ENCODE results near the gene CEBPZ. TPM values are rescaled to one million over a fixed set of nuclear protein-coding genes. Genes with fewer than 3 reads are reported as not detected.

CEBPZ gene
- total RNA-seq, 2 donors from 2014 or later = 17.3 to 38.2 TPM

DNA sequence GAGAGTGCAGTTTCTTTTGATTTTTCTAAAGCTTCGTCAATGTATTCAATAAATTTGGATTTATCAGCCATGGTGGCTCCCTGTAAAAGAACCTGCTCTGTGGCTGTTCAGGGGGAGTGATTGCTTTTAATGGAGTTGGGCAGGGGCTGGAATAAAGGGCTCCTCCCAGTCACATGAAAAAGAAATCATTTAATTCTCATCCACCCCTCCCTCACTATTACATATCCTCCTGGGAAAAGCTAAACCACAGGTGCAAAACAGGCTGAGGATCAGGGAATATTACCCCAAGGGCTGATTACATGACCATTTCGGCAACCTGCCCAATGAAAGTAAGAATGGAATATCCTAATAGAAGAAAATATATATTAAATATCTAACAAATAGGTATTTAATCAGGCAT lies 42.8 kb downstream of the CEBPZ start, which contains the start of gene SULT6B1:
Gene SULT6B1, minus strand, starts transcription at position 101 of the 400 bp plus-strand sequence. Its CDS starts 30 bp downstream, at position 71.
- TF ChIP-seq CTCF (IDR thresholded peaks at IDR 0.05) = no peak
- Histone ChIP-seq H3K27me3 (replicated peaks; ENCODE audit: insufficient read depth) (no peaks in the 10 kb centered on the region), H3K4me3 (no peak within 1 kb of the TSS), H3K9me3 (no peaks in the 10 kb centered on the region), H3K27ac (no peak within 1 kb of the TSS), H3K4me1 (ENCODE audit: control insufficient read depth in 1 of 2, low read depth in 2 of 2) (peaks cover 0 to 4% of the 10 kb centered on the region in 2 donors), H3K36me3 (no peaks in the 10 kb centered on the region)
- ATAC-seq (ENCODE audit: insufficient number of reproducible peaks, low FRiP score, low read depth) (no peak), DNase-seq (ENCODE audit: low spot score) (no peak)

DNA sequence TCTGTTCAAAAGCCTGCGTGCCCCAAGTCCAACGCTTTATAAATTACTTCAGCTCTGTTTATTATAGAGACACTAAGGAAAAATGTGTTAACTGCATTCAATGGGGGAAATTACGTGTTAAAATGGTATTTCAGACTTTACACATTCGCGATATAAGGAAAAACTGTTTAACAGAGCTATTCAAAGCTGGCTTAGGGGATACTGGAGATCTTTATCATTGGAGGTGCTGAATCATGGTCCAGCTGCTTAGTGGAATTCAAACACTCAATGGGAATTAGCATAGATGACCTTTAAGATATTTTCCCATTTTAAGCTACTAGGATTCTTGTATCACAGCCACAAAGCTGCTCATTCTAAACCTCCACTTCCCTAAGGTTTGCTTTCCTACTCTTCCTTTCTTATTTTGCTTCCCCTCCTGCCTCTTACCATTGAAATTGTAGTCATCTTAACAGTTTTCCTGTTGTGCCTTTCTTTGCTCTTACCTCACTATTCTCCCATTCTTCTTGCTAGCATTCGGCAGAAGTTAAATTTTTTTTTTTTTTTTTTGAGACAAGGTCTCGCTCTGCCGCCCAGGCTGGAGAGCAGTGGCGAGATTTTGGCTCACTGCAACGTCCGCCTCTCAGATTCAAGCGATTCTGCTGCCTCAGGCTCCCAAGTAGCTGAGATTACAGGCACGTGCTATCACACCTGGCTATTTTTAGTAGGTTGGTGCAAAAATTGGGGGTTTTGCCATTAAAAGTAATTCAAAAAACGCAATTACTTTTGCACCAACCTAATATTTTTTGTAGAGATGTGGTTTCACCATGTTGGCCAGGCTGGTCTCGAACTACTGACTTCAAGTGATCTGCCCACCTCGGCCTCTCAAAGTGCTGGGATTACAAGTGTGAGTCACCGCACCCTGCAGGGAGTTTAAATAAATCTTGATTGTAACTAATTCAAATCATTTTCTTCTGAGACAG lies 49.4 kb downstream of the CEBPZ start:
- Histone ChIP-seq H3K36me3 (no peaks in the 10 kb centered on the region), H3K9me3 (no peaks in the 10 kb centered on the region), H3K4me1 (ENCODE audit: control insufficient read depth in 1 of 2, low read depth in 2 of 2) (no peaks in the 10 kb centered on the region), H3K27me3 (replicated peaks; ENCODE audit: insufficient read depth) (no peaks in the 10 kb centered on the region), H3K27ac (no peak overlapping the region), H3K4me3 (no peak overlapping the region)
- TF ChIP-seq CTCF (IDR thresholded peaks at IDR 0.05) = no peak
- ATAC-seq (ENCODE audit: insufficient number of reproducible peaks, low FRiP score, low read depth) (no peak), DNase-seq (ENCODE audit: low spot score) (no peak)

- H3K36me3 ChIP-seq = no peaks in the 10 kb centered on the region
- no peaks in the 10 kb centered on the region for H3K4me1 ChIP-seq (ENCODE audit: control insufficient read depth in 1 of 2, low read depth in 2 of 2)
- no peak overlapping the region for H3K4me3 ChIP-seq
- no peak overlapping the region for H3K27ac ChIP-seq
- H3K27me3 ChIP-seq (replicated peaks; ENCODE audit: insufficient read depth) = no peaks in the 10 kb centered on the region
- no peaks in the 10 kb centered on the region for H3K9me3 ChIP-seq
- TF ChIP-seq CTCF (IDR thresholded peaks at IDR 0.05) = no peak
- ATAC-seq (ENCODE audit: insufficient number of reproducible peaks, low FRiP score, low read depth) (no peak), DNase-seq (ENCODE audit: low spot score) (no peak)
Observed at GRCh38 chr2:37180640-37181039, 50.8 kb downstream of the CEBPZ start.

GRCh38 chr2:37180006-37180639 lies 51.3 kb downstream of the CEBPZ start:
- Histone ChIP-seq H3K27me3 (replicated peaks; ENCODE audit: insufficient read depth) (no peaks in the 10 kb centered on the region), H3K27ac (no peak overlapping the region), H3K36me3 (no peaks in the 10 kb centered on the region), H3K4me3 (no peak overlapping the region), H3K9me3 (no peaks in the 10 kb centered on the region), H3K4me1 (ENCODE audit: control insufficient read depth in 1 of 2, low read depth in 2 of 2) (no peaks in the 10 kb centered on the region)
- ATAC-seq (ENCODE audit: insufficient number of reproducible peaks, low FRiP score, low read depth) (no peak), DNase-seq (ENCODE audit: low spot score) (no peak)
- TF ChIP-seq CTCF (IDR thresholded peaks at IDR 0.05) = no peak

GRCh38 chr2:37173741-37174140 lies 57.7 kb downstream of the CEBPZ start:
- Histone ChIP-seq H3K36me3 (no peaks in the 10 kb centered on the region), H3K4me1 (ENCODE audit: control insufficient read depth in 1 of 2, low read depth in 2 of 2) (no peaks in the 10 kb centered on the region), H3K4me3 (no peak overlapping the region), H3K27ac (no peak overlapping the region), H3K9me3 (no peaks in the 10 kb centered on the region), H3K27me3 (replicated peaks; ENCODE audit: insufficient read depth) (no peaks in the 10 kb centered on the region)
- ATAC-seq (ENCODE audit: insufficient number of reproducible peaks, low FRiP score, low read depth) (no peak), DNase-seq (ENCODE audit: low spot score) (no peak)
- no peak for TF ChIP-seq CTCF (IDR thresholded peaks at IDR 0.05)
